GM21447 (cell line): ENCODE data around the gene HHIP.
A peak's percentile ranks its signal among the peaks of the same experiment; 100 is the strongest.

ENCODE experiments used
- ATAC-seq: cut with Tn5 transposase; IDR thresholded peaks from one replicate; pipeline ENCODE4 v1.9.1; 2021; ENCODE audit not compliant: unreplicated experiment

The HHIP gene

DNA sequence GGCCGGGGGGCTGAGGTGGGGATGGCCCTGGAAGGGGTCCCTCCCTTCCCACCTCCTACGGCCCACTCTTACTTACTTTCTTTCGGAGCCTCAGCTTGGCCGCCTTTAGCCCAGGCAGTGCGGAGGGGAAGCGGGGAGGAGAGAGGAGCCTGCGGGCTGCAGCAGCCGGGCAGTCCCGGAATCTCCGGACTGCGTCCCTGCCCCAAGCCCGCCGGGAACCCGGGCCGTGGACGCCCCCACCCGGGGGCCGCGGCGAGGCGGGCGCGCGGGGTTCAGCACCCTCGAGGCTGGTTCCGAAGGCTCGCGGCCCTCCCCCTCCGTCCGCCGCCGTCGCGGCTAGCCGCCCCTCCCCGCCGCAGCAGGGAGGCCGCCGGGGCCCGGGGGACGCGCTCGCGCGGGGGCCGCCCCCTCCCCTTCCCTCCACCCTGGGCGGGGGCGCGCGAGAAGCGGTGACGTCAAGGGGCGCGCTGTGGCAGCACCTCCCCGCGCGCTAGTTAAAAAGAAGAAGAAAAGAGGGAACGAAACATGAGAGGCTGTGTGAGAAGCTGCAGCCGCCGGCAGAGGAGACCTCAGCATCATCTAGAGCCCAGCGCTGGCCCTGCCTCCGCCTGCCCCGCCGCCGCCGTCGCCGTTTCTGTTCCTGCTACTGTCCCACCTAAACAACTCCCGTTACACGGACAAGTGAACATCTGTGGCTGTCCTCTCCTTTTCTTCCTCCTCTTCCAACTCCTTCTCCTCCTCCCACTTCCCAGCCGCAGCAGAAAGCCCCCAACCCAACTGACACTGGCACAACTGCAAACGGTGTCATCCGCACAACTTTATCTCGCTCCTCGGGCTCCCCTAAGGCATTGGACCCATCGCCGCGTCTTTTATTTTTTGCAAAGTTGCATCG, at the start of gene HHIP:
HHIP (plus strand) TSS at position 526 of the 892 bp plus-strand sequence. CDS start 520 bp downstream, outside the sequence.
- peak; percentile 51 for ATAC-seq

GRCh38 chr4:144597171-144597570, 48.8 kb upstream of the HHIP start:
- no peak for ATAC-seq

- ATAC-seq: no peak
Measured at GRCh38 chr4:144599621-144600020, 46.3 kb upstream of the HHIP start.

DNA sequence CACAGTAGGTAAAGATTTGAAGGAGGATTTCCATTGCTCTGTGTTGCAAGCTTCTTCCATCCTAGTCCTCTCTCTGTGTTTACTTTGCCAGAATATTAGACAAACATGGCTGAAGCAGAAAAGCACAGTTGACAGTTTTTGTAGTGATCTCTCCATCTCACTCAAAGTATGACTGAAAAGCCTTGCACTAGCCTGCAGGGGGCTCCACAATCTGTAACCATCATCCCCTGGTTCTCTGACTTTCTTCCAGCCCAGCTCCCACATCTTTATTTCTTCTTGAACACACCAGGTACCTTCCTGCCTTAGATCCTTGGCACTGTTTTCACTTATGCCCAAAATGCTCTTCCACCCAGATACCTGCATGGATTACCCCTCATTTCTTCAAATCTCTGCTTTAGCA, 34.1 kb upstream of the HHIP start:
- no peak for ATAC-seq

- no peak for ATAC-seq
Measured at GRCh38 chr4:144614850-144615585, 30.9 kb upstream of the HHIP start.

- ATAC-seq: no peak
Measured at GRCh38 chr4:144621681-144622080, 24.3 kb upstream of the HHIP start.

DNA sequence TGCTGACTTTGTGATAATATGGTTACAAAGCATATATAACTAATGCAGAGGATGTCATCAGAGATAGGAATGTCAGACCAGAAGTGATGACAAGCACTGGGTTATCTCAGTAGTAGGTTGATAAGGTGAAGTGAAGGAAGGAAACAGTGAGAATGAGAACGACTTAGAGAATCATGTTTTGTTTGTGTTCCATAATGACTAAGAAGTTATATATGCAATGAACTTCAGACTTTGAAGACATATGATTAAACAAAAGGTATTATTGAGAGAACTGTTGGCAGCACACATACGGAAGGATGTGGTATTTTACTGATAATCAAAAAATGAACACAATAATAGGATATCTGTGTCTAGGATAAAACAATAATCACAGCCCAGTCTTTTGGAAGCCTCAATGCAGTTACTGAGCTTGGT, 18.3 kb upstream of the HHIP start:
- no peak for ATAC-seq

- ATAC-seq: no peak
Measured at GRCh38 chr4:144633215-144633614, 12.7 kb upstream of the HHIP start.

DNA sequence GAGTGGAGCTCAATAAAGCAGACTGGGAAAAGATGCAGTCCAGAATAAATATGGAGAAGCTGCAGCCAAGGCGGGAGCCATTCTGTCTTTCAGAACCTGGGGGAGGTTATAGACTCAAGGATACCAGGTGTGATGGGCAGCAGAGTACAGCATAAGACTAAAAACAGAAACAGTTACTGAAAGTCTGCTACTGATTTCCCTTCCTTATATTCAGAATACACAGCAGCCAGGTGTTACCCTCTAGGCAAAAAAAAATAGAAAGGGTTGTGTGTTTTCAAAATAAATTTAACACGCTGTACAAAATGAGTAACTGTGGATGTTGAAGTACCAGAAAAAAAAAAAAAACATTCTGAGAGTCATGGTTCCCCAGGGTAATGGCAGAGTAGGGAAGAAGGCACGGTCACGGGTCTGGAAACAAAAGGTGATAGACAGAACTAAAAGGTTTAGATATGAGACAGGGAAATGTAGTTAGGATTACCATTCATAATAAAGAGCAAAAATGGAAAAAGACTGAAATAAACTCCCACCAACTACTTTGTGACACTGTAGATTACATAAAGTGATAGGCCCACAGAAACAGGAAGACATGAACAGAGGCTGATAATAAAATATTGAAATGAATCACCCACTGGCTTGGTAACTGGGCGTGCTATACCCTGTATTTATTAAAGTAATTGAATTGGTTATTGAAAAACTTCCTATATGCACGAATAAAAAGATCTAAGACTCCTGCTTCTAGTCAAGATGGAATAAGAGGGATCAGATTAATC, 10.8 kb upstream of the HHIP start:
- peak; percentile 100 for ATAC-seq

DNA sequence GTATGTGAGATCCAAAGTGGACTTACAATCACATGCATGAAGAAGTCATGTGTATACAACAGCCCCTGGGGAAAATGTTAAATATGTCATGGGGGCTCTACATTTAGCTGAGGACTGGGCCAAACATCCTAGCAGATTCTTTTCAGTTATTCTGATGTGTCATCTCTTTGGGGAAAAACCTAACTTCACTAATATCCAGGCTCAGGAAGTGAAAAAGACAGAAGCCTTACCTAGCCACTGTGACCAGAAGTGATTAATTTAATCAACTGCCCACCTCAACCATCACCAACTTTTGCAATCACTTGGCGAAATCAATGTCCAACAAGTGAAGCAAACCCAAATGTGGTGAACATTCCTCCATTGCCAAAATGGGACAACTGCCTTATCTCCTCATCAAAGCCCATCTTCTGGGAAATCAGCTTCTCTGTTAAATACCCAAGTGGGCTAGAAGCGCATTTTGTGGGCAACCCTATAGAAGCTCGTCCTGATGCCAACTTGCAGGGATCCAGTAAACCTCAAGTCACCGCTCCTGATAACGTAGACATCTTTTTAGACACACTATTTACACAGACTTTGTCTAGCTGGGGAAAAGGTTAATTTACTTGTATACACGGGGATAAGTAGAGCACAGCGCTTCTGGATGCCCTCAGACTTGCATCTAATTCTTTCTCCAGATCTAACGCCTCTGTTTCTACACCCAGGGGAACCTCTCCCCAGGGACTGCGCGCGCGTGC, 1.4 kb upstream of the HHIP start:
- no peak for ATAC-seq

DNA sequence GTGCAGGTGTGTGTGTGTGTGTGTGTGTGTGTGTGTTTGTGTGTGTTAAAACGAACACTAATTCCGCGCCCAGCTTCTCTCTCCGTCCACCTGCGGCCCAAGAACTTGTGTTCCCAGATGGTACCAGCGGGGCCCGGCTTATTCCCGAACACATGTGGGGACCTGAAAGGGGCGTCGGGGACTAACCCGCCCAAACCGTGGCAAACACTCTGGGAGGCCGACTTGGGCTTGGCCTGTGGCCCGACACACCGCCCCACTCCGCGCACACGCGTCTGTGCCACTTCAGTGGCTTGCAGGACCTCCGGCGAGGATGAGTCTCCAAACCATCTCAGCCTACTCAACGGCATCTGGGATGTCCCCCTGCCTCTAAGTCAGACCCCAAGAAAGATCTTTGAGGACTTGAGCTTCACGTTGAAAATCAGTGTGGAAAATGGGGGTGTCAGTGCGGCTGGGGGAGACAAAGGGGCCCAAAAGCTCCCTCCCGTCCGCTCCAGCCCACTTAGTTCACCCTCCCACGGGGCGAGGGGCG, 790 bp upstream of the HHIP start:
- ATAC-seq: no peak

DNA sequence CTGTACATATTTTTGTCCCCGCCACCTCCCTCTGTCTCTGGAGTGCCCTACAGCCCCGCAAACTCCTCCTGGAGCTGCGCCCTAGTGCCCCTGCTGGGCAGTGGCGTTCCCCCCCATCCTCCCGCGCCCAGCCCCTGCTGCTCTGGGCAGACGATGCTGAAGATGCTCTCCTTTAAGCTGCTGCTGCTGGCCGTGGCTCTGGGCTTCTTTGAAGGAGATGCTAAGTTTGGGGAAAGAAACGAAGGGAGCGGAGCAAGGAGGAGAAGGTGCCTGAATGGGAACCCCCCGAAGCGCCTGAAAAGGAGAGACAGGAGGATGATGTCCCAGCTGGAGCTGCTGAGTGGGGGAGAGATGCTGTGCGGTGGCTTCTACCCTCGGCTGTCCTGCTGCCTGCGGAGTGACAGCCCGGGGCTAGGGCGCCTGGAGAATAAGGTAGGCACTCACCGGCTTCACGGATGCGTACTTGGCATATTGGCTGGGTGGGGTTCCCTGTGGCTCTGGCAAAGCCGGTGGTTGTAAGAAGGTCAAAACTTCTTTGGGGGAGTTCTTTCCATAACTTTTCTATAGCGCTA, 653 bp downstream of the HHIP start:
- ATAC-seq: peak; percentile 12

DNA sequence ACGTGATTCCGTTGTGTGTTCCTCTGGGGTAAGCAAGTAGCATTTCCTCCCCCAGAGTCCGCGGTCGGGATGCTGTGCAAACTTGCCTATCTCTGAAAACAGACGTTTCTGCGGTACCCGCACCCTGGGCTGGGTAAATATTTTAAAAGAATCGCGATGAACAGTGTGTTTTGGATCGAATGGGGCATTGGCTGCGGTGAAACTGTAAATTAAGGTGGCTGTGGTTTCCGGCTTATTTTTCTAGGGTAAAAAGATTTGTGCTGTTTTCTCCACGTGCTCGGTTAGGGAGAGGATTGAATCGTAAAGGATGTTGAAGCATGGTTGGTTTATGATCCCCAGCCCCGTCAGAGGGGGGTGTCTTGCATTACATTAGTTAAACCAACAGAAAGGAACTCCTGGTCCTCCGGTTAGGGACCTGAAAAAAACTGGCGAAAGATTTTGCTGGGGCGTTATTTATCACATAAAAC, 1.2 kb downstream of the HHIP start:
- no peak for ATAC-seq

- ATAC-seq: no peak
Measured at GRCh38 chr4:144647590-144647989, 1.6 kb downstream of the HHIP start.

DNA sequence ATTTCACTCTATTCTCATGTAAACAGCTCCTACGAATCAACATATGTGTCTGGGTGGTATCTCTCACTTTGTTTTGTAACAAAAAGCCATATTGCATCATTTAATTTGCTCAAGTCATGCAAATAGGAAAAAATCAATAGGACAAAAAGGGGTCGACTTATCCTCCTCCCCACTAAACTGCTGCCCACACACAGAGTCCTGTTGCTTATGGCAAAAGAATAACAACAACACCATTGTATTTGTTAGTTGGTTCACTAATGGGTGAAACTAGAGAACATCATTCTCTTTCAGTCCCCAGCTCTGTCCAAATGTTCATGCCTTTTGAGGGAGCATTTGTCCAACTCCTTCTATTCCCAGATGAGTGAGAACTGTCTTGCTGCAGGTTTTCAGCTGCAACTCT, 2.1 kb downstream of the HHIP start:
- ATAC-seq: no peak

DNA sequence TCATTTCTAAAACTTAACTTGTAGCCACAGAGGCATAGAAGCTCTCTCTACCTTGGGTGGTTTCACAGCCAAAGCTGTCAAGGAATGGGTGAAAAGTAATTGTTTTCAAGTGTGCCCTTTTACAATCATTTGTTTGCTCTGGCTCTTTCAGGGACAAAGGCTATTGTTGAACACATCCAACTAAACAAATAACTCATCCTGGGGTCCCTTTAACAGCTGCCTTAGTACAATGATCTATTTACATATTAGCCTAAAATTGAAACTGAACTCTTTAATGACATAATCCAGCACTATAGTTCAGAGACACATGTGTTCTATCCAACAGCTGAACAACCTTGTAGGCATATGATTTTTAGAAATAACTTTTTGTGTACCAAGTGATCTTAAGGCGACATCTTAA, 3.7 kb downstream of the HHIP start:
- no peak for ATAC-seq

GRCh38 chr4:144650311-144651005, 4.5 kb downstream of the HHIP start:
- no peak for ATAC-seq

- ATAC-seq: no peak
Measured at GRCh38 chr4:144653781-144654545, 8.0 kb downstream of the HHIP start.

DNA sequence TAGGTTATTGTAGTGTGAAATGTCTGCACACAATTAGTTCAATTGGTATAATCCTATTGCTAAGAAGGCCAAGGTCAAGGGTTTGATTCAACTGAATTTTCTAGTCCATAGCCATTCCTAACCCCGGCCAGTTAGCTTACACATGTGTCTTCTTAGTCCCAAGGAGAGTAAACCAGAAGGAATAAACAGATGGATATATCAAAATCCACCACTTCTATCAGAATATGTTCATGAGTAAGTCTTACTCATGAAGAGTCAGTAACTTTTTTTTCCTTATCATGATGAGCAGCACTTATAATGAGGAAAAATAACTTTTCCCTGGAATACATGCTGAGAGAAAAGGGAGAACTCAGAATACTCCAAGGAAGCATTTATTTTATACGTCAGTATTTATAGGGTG, 9.5 kb downstream of the HHIP start:
- no peak for ATAC-seq
